MCF 10A (cell line): ENCODE results near the gene ATG10. TPM values are rescaled to one million over a fixed set of nuclear protein-coding genes. Genes with fewer than 3 reads are reported as not detected.

Experiments
- BruUV-seq: library from RNA; stranded (reverse); fragments of 400-500 nt; replicated peaks from 2 replicates; lab custom pipeline; 2021; lab: Mats Ljungman, UMichigan
- CTCF ChIA-PET: fragments of 300-600 bp; sonication (Branson Sonifier 250); formaldehyde crosslinking; extraction: SDS; loops from one replicate; lab custom pipeline; 2021; ENCODE audit warnings: antibody characterized with exemption, inconsistent platforms; lab: Yijun Ruan, JAX
- POLR2A ChIA-PET: fragments of 300-600, 350-650 bp; sonication (Branson Sonifier 250); formaldehyde crosslinking; extraction: SDS; loops from one replicate; lab custom pipeline; 2020; ENCODE audit warnings: antibody characterized with exemption, inconsistent platforms; lab: Yijun Ruan, JAX
- DNase-seq: peaks from one replicate; pipeline ENCODE4 v3.0.0-alpha.2; 2018; ENCODE audit not compliant: unreplicated experiment
- H3K27ac Mint-ChIP-seq: one replicate; pipeline ENCODE4 v1.8.0; 2022; ENCODE audit warnings: mild to moderate bottlenecking, low read depth, mixed read lengths; ENCODE audit not compliant: unreplicated experiment
- H3K27me3 Mint-ChIP-seq: one replicate; pipeline ENCODE4 v1.8.0; 2022; ENCODE audit warnings: mixed read lengths; ENCODE audit not compliant: insufficient read depth, unreplicated experiment
- H3K36me3 Mint-ChIP-seq: one replicate; pipeline ENCODE4 v1.8.0; 2022; ENCODE audit warnings: mild to moderate bottlenecking, moderate library complexity, mixed read lengths; ENCODE audit not compliant: insufficient read depth, unreplicated experiment
- H3K4me1 Mint-ChIP-seq: one replicate; pipeline ENCODE4 v1.8.0; 2022; ENCODE audit warnings: mixed read lengths; ENCODE audit not compliant: insufficient read depth, unreplicated experiment
- H3K4me3 Mint-ChIP-seq: one replicate; pipeline ENCODE4 v1.8.0; 2022; ENCODE audit warnings: mild to moderate bottlenecking, moderate library complexity, mixed read lengths; ENCODE audit not compliant: unreplicated experiment
- H3K9me3 Mint-ChIP-seq: one replicate; pipeline ENCODE4 v1.8.0; 2022; ENCODE audit warnings: mixed read lengths; ENCODE audit not compliant: unreplicated experiment
- intact Hi-C: fragments of 100-400 bp; cut with micrococcal nuclease; formaldehyde crosslinking; loops from 2 replicates; pipeline ENCODE4 v1.14.1; 2022
- total RNA-seq: library from RNA; stranded (reverse); gene quantifications from 2 replicates; pipeline ENCODE4 v1.2.3, GENCODE V29; 2022
- TF ChIP-seq, protein P1 (sequence below): fragments of 200-600 bp; IDR thresholded peaks from one replicate; pipeline ENCODE4 v1.8.0; 2022; ENCODE audit warnings: antibody characterized with exemption, mild to moderate bottlenecking; ENCODE audit not compliant: unreplicated experiment

The ATG10 gene
- total RNA-seq, 1 experiment from 2014 or later: 9.9 TPM

DNA sequence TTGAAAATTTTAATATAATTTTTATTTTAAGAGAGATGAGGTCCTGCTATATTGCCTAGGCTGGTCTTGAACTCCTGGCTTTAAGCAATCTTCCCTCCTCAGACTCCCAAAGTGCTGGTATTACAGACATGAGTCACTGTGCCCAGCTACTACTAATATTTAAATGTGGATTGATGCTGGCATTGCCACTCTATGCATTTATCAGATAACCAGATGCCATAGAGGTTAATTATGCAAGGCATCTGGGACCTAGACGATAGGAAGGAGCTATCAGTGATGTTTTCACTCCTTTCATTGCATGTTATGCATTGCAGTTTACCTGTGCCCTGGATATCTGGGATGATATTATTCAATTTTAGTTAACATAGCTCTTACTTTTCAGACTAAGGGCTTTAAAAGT, 179.4 kb downstream of the ATG10 start:
- BruUV-seq: no TSS peak
- POLR2A ChIA-PET: interaction anchor here (0.7 to 7.2 kb wide), 5 partner anchors 8 to 181 kb away, joined by 3 to 60 read pairs (median 18); no protein-coding TSS in a partner anchor
- no peak for DNase-seq
- intact Hi-C loops: no loop called here
- Mint-ChIP-seq H3K4me1 (peaks cover 46% of the 10 kb centered on the region), H3K9me3 (no peaks in the 10 kb centered on the region), H3K4me3 (no peak overlapping the region), H3K36me3 (no peaks in the 10 kb centered on the region), H3K27ac (no peak overlapping the region), H3K27me3 (no peaks in the 10 kb centered on the region)
- TF ChIP-seq, protein P1, sequence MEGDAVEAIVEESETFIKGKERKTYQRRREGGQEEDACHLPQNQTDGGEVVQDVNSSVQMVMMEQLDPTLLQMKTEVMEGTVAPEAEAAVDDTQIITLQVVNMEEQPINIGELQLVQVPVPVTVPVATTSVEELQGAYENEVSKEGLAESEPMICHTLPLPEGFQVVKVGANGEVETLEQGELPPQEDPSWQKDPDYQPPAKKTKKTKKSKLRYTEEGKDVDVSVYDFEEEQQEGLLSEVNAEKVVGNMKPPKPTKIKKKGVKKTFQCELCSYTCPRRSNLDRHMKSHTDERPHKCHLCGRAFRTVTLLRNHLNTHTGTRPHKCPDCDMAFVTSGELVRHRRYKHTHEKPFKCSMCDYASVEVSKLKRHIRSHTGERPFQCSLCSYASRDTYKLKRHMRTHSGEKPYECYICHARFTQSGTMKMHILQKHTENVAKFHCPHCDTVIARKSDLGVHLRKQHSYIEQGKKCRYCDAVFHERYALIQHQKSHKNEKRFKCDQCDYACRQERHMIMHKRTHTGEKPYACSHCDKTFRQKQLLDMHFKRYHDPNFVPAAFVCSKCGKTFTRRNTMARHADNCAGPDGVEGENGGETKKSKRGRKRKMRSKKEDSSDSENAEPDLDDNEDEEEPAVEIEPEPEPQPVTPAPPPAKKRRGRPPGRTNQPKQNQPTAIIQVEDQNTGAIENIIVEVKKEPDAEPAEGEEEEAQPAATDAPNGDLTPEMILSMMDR: no peak
- CTCF ChIA-PET: interaction anchor here (1.2 to 7.6 kb wide), 3 partner anchors 15 to 75 kb away, joined by 4 to 38 read pairs (median 4); no protein-coding TSS in a partner anchor

DNA sequence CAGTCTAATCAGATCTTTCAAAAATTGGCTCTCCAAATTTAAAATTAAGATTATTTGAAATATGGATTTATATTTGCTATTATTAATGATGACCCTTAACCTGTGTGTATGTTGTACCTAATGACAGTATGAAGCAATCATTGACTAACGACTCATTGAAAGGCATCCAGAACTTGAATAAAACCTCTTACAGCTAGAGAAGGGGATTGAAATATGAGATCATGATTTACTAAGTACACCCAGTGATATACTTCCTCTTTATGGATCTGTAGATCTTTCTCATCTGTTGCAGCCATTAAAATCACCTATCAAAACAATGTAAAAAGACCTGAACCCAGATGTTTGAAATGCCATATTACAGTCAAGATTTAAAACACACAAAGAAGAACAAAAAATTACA, 179.8 kb downstream of the ATG10 start:
- Mint-ChIP-seq H3K4me3 (no peak overlapping the region), H3K27ac (peak overlapping the region; percentile 70), H3K9me3 (no peaks in the 10 kb centered on the region), H3K27me3 (no peaks in the 10 kb centered on the region), H3K4me1 (peaks cover 44% of the 10 kb centered on the region), H3K36me3 (no peaks in the 10 kb centered on the region)
- POLR2A ChIA-PET: interaction anchor here (1.1 to 7.2 kb wide), 4 partner anchors 10 to 181 kb away, joined by 3 to 60 read pairs (median 36); no protein-coding TSS in a partner anchor
- no TSS peak for BruUV-seq
- peak; percentile 30 for DNase-seq
- TF ChIP-seq, protein P1: no peak
- intact Hi-C loops: no loop called here
- CTCF ChIA-PET: interaction anchor here (1.2 to 7.6 kb wide), 3 partner anchors 14 to 74 kb away, joined by 4 to 38 read pairs (median 4); no protein-coding TSS in a partner anchor

DNA sequence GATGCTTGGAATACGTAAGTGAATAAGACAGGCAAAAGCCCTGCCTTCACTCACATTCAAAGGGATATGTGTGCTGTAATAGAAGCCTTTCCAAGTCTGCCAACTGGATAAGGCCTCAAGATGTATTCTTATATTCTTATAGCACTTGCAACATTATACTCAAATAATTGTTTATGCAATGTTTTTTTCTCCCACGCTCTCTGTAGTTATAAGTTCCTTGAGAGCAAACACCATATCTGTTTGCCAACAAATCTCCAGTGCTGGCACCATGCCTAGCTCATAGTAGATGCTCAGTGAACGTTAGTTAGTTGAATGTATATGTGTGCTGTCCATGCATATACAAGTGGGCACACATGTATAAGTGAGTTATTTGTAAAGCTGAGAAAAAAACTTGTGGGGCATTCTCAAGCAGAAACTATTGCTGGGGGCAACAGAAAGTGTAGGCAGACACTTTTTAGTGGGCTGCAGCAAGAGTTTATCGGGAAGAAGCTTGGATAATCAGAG, 181.2 kb downstream of the ATG10 start:
- H3K27ac Mint-ChIP-seq: no peak overlapping the region
- H3K4me1 Mint-ChIP-seq: peaks cover 35% of the 10 kb centered on the region
- H3K4me3 Mint-ChIP-seq: no peak overlapping the region
- no peaks in the 10 kb centered on the region for H3K36me3 Mint-ChIP-seq
- ChIA-PET POLR2A (interaction anchor here (0.7 to 7.2 kb wide), 6 partner anchors 8 to 181 kb away, joined by 3 to 55 read pairs (median 10); partner anchors contain the start of gene ATG10), CTCF (interaction anchor here (0.6 to 7.6 kb wide), 4 partner anchors 11 to 1410 kb away, joined by 3 to 38 read pairs (median 6); no protein-coding TSS in a partner anchor)
- TF ChIP-seq, protein P1: no peak
- DNase-seq: peak; percentile 38
- BruUV-seq: no TSS peak
- H3K9me3 Mint-ChIP-seq: no peaks in the 10 kb centered on the region
- intact Hi-C loops: no loop called here
- H3K27me3 Mint-ChIP-seq: no peaks in the 10 kb centered on the region

DNA sequence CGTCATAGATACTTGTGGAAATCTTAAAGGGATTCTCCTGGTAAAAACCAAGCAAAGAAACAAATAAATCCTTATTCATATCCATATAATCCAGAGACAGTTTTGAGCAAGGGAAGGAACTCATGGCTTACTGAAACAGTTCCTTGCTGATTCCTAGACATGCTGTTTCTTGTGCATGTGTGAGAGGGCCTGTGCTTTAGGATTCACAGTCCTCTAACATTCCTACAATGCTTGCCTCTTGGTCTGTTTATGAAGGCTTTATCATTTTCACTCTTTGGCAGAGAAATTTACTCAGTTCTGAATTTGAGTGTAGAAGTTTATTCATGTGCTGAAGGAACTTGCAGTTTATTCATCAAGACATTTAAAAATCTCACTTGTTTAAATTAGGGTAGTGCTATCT, 183.0 kb downstream of the ATG10 start:
- CTCF ChIA-PET: interaction anchor here (0.7 kb wide), 1 partner anchor 323 kb away, joined by 3 read pairs; no protein-coding TSS in a partner anchor
- BruUV-seq: no TSS peak
- no peak overlapping the region for H3K4me3 Mint-ChIP-seq
- intact Hi-C loops: no loop called here
- no peak for DNase-seq
- H3K27me3 Mint-ChIP-seq: no peaks in the 10 kb centered on the region
- peaks cover 24% of the 10 kb centered on the region for H3K4me1 Mint-ChIP-seq
- TF ChIP-seq, protein P1: no peak
- POLR2A ChIA-PET: interaction anchor here (5.0 kb wide), 1 partner anchor 10 kb away, joined by 19 read pairs; no protein-coding TSS in a partner anchor
- no peaks in the 10 kb centered on the region for H3K36me3 Mint-ChIP-seq
- no peaks in the 10 kb centered on the region for H3K9me3 Mint-ChIP-seq
- H3K27ac Mint-ChIP-seq: no peak overlapping the region
